GM19351 (cell line): ENCODE results near the gene MTMR3.

Experiments
- ATAC-seq: cut with Tn5 transposase; IDR thresholded peaks from one replicate; pipeline ENCODE4 v1.9.1; 2021; ENCODE audit warnings: mild to moderate bottlenecking, moderate library complexity; ENCODE audit not compliant: unreplicated experiment

Gene MTMR3

DNA sequence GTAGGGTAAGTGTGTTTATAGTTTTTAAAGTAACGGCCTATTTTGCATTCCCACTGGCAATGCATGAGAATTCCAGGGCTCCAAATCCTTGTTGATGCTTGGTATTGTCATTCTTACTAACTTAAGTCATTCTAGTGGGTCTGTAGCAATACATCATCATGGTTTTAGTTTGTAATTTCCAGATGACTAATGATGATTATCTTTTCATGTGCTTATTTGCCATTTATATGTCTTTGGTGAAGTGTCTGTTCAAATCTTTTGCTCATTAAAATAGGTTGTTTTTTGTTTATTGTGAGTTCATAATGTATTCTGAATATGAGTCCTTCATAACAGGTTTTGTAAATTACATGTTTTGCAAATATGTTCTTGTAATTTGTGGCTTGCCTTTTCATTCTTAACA lies 31.2 kb downstream of the MTMR3 start:
- ATAC-seq = no peak

DNA sequence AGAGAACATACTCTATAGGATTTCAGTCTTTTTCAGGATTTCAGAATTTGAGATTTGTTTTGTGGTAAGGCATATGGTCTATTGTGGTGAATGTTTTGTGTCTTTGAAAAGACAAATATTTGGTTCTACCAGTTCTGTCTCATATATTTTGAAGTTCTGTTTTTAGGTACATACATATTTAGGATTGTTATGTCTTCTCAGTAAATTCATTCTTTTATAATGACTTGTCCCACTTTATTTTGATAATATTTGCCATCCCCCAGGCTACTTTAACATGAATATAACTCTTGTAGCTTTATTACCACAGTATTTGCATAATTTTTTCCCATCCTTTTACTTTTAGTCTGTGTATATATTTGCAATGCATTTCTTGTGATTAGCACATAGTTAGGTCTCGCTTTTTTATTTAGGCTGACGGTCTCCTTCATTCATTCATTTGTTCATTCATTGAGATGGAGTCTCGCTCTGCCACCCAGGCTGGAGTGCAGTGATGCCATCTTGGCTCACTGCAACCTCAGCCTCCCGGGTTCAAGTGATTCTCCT lies 32.1 kb downstream of the MTMR3 start:
- ATAC-seq = no peak

DNA sequence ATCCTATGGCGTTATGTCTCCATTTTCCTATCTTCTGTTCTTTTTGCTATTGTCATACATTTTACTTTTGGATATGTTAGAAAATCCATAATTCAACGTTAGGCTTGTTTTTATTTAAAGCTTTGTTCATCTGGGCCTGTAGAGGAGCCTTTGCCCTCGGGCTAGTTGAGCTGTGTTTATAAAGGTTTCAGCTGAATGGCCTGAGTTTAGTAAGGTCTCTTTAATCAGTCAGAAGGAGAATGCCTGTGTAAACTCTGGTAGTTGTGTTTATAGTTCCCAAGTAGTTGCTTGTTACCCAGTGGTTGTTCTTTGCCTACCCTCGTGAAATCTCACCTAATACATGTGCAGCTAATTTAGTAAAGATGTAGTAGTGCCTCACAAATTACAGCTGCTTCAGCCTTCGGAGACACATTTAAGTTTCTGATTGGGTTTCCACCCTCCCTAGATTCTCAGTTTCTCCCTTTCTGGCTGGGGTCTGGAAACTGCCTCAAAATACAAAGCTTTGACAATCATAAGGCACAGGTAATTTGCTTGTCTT lies 33.1 kb downstream of the MTMR3 start:
- ATAC-seq = no peak

DNA sequence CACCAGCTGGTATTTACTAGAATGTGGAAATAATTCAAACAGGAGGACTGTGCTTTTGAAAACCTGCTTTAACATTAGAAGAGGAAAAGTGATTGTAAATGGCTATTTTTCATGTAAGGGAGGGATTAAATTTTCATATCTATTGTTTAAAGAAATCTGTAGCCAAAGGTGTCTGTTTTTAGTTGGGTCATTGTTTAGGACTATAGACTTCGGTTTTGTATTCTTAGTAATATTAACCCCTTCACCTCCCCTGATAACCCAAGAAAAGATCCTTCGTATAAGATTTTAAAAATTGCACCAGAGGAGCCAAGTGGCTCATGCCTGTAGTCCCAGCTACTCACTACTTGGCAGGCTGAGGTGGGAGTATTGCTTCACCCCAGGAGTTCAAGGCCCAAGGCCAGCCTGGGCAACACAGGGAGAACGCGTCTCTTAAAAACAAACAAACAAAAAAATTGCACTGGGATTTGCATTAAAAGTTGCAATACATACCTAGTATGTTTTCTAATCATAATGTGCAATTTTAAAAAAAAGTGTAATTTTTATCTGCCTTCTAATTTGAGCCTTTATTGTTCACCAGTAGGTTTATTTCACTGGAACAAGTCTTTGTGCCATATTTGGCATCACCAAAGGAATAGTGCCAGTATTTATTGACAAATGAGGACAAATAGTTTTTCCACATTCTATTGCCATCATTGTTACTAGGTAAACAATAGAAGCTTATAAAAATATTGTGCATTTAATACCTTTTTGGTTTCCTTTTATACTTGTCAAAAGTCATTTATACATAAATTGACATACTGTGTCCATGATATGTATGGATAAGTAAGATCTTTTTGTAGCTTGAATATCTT lies 34.3 kb downstream of the MTMR3 start:
- no peak for ATAC-seq

DNA sequence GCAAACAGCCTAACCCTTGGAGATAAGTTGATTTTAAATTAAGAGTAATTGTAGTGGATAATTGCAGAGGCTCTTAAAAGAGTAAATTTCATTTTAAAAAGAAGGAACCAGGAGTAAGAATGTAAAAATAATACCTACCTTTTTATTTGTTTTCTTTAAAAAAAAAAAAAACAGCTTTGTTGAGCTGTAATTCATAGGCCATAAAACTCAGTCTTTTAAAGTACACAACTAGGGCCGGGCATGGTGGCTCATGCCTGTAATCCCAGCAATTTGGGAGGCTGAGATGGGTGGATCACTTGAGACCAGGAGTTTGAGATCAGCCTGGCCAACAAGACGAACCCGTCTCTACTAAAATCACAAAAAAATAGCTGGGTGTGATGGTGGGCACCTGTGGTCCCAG lies 42.4 kb downstream of the MTMR3 start:
- ATAC-seq = no peak

DNA sequence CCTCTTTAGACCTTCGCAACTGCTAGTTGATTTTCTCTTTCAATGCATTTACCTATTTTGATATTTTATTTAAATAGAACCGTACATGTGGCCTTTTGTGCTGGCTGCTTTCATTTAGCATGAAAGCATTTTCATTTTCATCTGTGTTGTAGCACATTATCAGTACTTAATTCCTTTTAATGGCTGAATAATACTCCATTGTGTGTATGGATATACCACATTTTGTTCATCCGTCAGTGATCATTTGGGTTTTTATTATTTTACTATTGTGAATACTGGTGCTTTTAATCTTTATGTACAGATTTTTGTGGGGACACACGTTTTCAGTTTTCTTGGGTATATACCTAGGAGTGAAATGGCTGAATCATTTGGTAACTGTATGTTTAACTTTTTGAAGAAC lies 43.1 kb downstream of the MTMR3 start:
- ATAC-seq = no peak

DNA sequence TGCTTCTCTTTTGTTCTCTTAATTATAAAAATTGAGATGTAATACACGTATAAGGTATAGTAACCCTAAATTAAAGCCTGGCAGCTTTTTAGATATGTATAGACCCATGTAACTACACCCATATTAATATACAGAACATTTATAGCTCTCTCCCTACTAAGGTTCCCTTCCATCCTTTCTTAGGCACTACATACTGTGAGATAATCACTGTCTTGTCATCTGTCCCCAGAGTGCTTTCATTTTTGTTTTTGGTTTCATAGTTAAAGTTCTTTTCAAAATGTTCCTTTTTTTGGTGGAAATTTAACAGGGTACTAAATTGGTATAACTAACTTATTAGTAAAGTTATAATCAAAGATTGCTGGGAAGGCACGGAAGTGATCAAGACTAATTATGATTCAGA lies 49.2 kb downstream of the MTMR3 start:
- ATAC-seq = no peak

DNA sequence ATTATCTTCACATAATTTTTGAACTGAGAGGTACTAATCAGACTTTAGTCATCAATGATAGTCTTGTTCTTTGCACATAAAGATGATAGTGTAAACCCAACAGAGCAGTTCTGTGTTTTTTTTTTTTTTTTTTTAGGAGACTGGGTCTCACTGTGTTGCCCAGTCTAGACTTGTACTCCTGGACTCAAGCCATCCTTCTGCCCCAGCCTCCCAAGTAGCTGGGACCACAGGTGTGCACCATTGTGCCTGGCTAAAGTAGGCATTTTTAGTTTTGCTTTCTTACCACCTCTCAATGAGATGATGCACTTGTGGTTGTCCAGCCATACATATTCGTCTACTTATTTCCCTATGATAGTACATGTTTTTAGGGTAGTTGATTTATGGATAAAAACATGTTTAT lies 50.6 kb downstream of the MTMR3 start:
- ATAC-seq = no peak

DNA sequence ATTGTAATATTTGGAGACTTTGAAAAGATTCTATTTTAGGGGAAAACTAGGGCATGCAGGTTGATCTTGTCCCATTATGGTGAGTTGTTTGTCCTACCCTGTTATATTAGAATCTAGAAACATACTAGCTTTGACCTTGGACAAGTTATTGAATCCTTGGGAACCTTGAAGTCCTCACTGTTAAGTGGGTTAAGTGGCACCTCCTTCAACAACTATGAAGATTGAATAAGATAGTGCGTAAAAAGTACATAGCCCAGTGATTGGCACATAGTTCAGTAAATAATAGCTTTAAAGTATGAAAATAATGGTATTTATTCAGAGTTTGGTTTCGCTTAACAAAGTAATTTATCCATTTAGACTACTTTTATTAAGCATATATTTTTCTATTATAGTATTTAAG lies 51.6 kb downstream of the MTMR3 start:
- no peak for ATAC-seq

DNA sequence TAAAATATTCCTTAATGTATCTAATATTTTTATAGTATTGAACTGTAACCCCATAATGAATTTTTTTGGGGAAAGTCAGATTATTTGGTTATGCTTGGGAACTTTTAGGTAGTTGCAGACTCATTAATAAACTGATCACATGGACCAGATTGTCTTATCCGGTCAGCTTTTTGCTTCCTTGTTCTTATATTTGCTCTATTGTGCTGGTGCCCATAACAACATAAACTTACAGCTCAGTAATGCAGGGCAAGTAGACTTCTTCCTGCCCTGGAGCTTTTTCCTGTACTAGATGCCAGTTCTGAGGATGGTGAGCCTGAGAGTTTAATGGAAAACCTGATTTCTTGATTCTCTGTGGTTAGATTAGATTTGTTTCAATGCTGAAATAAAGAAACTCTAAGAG lies 53.2 kb downstream of the MTMR3 start:
- no peak for ATAC-seq

DNA sequence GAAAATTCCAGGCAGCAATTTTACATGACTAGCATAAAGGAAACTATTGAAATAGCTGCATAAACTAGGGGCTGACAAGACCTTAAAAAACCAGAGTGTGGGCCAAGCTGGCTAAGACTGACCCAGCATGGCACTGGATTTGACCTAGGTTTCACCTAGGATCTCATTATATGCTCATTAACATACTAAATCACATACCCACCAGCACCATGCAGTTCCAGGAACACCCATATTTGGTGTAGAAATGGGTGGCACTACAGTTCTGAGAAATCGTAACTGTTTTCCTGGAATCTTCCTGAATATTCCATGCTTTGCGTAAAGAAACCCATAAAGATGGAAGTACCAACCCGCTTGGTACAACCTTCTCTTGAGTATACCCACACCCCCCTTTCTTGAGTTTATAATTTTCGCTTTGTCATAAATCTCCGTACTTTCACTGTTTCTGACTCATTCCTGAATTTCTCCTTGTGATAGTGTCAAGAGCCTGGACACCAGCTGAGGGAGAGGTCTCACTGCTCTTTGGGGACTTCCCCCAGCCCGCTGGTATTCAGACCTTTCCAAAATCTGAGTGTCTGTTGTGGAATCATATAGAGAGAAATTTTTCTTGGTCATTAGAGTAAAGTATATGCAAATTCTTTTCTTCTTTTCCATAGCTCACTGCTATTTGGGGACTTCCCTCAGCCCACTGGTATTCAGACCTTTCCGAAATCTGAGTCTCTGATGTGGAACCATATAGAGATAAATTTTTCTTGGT lies 55.1 kb downstream of the MTMR3 start:
- ATAC-seq = peak; percentile 69

DNA sequence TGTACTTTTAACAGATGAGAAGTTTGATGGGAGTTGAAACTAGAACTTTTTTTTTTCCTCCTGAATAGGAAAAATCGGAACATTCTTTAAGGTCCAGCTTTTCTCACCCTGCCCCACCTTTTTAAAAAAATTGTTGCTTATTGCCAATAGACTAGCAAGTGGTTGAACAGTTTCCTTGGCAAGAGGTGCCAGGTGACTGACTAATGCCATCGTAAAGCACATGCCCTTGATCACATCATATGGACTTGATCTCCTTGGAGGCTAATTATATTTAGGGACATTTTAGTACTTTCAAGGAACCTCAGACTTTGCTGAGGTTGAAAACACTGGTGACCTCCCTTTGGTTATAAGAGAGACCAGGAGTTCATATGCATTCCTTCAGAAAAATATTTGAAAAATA lies 57.6 kb downstream of the MTMR3 start:
- no peak for ATAC-seq

DNA sequence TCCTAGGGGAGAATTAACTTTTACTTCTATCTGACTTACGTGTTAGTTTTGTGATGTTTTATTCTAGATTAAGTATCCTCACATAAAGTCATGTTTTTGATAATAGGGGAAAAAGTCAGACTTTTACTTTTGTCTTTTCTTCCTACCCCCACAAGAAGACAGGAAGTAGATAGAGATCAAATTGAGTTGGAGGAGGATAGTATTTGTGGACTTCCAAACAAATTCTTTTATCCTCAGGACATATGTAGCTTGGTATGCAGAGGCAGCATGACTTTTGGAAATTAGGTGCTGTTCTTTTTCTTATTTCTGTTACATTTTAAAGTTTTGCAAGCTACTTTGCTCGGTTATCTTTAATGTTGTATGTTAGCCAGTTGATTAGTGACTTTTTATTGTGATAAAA lies 61.4 kb downstream of the MTMR3 start:
- no peak for ATAC-seq

DNA sequence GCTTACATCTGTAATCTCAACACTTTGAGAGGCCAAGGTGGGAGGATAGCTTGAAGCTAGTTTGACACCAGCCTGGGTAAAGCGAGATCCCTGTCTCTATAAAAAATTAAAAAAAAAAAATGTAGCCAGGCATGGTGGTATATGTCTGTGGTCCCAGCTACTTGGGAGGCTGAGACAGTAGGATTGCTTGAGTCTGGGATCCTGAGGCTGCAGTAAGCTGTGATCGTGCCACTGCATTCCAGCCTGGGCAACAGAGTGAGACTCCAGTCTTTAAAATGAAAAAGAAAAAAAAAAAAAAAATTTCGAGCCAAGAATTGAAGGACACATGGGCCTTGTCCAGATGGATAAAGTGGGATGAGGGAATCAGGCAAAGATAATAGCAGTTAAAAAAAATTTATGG lies 62.5 kb downstream of the MTMR3 start:
- ATAC-seq = no peak

DNA sequence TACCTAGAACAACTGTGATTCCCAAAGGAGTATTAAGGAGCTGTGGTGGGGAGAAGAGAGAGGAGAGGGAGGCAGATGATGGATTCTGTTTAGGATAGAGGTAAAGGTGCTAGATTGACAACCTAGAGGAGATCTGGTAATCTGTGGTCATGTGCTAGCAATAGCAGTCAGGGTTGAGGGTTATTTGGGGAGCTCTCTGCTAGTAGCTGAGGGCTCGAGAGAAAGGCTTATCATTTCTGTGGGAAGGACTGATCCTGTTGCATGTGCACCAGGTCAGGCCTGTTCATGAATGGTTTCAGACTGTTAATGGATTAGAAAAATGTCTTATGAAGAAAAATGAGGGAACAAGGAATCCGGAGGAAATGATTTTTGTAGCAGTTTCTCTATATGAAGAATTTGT lies 63.2 kb downstream of the MTMR3 start:
- no peak for ATAC-seq

DNA sequence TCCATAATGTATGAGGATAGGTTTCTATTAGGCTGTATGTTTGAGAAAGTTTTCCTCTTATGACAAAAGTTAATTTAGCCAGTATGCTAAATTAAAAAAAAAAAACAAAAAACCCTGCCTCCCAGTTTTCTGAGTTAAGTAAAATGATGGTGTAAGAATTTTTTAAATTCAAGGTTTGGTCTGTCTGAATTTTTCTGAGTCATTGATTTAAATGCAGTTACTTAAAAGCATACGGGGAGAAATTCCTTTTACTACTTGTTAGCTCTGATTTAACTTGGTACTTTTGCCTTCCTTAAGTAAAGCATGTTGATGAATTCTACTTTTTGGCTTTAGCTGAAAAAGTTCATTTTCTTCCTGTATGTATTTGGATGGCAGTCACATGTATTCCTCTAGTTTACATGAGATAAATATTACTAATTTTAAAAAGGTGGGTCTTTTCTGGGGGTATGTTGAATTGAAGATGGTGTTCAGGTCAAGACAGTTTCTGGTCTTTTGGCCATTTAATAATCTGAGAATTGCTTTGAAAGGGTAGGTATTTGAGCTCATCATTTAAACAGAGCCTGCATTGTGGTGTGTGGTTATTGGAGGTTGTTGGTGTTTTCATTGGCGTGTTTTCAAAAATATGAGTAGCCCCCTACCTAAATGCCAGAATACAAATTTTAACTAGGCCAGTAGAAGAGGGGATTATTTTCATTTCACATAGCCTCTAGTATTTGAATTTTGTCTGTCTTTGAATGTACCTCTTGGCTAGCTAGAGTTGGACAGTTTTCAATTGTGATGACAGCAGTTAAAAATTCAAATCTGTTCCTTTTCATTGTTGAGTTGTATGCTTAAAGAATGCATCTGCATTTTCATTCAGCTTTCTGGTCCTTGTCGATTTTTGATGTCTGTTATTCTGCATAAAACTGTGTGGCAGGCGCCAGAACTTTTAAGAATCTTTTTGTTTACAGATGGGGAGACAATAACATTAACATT lies 64.7 kb downstream of the MTMR3 start:
- ATAC-seq = no peak

DNA sequence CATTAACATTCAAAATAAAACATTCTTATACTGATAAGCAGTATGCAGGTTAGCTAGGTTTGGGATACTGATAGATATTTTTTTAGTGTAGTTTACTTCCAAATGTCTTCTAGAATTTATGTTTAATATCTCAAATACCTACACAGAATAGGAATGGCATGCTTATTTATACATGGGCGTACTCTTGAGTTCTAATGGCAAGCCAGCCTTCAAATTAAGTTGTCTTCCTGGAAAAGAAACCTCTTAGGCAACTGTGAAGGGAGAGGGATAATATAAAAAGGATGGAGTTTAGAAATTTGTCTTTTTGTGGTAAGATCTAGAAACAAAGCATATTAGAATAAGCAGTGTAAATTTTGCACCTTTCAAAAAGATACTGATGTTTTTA lies 65.4 kb downstream of the MTMR3 start:
- ATAC-seq = no peak

DNA sequence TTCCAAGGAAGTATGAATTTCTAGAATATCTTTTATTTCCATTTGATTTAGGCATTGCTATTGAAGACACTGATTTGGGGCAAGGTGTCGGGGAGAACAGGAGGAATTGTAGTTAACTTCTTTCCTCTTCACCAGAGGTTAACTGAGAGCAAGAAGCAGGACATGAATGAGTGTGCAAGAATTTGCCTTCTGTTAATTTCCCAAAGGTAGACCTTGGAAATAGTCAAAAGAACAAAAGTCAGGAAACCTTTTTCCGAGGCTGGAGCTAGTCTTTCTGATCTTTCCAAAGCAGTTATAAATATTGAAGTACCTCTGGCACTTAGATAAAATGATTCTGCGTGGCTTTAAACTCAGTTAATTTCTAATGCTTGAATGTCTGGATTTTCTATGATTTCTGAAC lies 66.9 kb downstream of the MTMR3 start:
- ATAC-seq = no peak

DNA sequence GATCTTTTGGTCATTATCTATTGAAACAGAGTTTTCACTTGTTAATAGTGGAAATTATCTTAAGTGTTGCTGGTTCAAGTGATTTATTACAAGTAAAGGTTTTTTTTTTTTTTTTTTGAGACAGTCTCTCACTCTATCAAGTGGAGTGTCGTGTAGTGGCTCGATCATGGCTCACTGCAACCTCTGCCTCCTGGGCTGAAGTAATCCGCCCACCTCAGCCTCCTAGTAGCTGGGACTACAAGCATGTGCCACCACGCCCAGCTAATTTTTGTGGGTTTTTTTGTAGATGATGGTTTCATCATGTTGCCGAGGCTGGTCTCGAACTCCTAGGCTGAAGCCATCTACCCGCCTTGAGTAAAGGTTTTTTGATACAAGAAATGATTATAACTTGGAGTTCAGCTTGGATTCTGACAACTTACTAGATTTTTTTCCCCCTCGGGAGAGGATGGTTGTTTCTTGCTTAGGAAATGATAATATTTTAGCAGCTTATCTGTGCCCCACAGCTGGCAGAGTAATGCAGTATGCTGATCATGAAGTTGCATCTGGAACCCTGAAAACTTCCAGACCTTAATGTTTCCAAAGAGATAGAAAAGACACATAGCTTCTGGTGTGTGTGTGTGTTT lies 68.9 kb downstream of the MTMR3 start:
- no peak for ATAC-seq

DNA sequence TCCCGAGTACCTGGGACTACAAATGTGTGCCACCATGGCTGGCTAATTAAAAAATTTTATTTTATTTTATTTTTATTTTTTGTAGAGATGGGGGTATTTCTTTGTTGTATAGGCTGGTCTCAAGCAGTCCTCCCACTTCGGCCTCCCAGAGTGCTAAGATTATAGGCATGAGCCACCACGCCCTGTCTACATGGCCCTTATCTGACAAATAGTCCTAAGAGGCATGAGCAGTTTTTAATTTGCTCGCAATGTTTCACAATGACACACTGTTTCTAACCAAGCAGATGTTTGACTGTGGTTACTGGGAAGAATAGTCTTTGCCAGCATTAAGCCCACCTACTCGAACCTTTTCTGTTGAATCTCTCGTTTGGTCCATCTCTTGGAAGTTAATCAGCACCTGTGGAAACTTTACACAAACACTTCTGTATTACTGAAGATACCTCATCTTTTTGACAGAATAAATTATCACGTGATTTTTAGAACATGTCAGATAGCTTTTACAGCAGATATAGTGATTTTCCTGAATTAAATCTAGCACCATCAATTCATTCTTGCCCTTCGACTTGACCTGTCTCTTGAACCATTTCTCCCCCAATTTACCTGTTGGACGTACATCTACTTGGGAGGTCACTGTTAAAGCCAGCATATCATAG lies 71.4 kb downstream of the MTMR3 start:
- ATAC-seq = no peak
